Activated T-cell treated with anti-CD3 and anti-CD28 coated beads, Interleukin-2, amount 50 U/mL, for 4 hours (primary cell): ENCODE data around the gene ELFN1. TPM values are rescaled to one million over a fixed set of nuclear protein-coding genes. Genes with fewer than 3 reads are reported as not detected.

Source experiments
- ATAC-seq, 2 donors: fragments of 200-7000 bp; cut with Tn5 transposase; one replicate each; pipeline ENCODE4 v1.10.0; 2021
- DNase-seq: peaks from one replicate; pipeline ENCODE4 v3.0.0-alpha.2; 2020
- H3K27me3 Mint-ChIP-seq: one replicate; pipeline ENCODE4 v1.8.0; 2021; ENCODE audit warnings: low read depth, mixed read lengths
- H3K36me3 Mint-ChIP-seq: one replicate; pipeline ENCODE4 v1.8.0; 2022; ENCODE audit warnings: mixed read lengths; ENCODE audit not compliant: insufficient read depth
- H3K4me1 Mint-ChIP-seq: one replicate; pipeline ENCODE4 v1.8.0; 2021; ENCODE audit warnings: low read depth, mixed read lengths
- H3K4me3 Mint-ChIP-seq: one replicate; pipeline ENCODE4 v1.8.0; 2021; ENCODE audit warnings: mild to moderate bottlenecking, moderate library complexity, mixed read lengths
- H3K9me3 Mint-ChIP-seq: one replicate; pipeline ENCODE4 v1.8.0; 2021; ENCODE audit warnings: mixed read lengths
- total RNA-seq, 3 donors: library from RNA; stranded (reverse); gene quantifications; one replicate each; pipeline ENCODE4 v1.2.1, GENCODE V29; 2021

Gene ELFN1
- total RNA-seq, 3 donors from 2014 or later = 0.11 to 0.13 (median 0.13) TPM

DNA sequence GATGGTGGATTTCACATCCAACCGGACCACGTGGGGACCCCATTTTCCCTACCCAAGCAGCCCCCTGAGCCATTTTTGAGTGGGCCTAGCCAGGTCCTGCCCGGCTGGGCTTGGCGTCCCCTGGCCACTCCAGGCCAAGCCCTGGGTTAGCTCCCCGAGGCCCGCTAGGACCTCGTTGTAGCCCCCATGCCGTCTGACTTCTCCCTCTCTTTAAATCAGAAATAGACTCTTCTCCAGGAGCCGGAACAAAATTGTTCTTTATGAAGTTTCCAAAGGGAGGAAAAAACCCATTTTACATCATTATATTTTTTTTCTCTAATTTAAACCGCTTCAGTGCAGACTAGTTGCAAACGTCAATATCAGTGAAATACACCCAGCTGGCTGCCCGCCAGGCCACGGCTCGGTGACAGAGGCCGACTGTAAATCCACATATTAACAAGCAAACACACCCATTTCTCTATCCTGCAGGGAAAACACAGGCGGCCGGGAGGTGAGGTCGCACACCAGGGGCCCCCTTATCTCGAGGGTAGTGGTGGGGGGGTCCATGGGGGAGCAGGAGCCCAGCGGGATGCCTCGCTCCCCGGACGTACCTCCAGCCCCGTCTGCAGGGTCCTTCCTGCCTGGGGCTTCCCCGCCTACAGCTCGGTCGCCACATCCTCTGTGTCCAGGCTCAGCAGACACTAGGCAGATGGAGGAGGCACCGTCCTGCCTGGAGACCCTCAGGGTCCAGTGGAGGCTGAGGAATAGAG is 72.7 kb downstream of the ELFN1 start:
- Mint-ChIP-seq H3K27me3 (peaks cover 9% of the 10 kb centered on the region), H3K9me3 (no peaks in the 10 kb centered on the region), H3K4me1 (peaks cover 26% of the 10 kb centered on the region), H3K4me3 (peak overlapping the region; percentile 47), H3K36me3 (no peaks in the 10 kb centered on the region)
- ATAC-seq (peak in 1 of 2 donors; percentile 28), DNase-seq (no peak)

DNA sequence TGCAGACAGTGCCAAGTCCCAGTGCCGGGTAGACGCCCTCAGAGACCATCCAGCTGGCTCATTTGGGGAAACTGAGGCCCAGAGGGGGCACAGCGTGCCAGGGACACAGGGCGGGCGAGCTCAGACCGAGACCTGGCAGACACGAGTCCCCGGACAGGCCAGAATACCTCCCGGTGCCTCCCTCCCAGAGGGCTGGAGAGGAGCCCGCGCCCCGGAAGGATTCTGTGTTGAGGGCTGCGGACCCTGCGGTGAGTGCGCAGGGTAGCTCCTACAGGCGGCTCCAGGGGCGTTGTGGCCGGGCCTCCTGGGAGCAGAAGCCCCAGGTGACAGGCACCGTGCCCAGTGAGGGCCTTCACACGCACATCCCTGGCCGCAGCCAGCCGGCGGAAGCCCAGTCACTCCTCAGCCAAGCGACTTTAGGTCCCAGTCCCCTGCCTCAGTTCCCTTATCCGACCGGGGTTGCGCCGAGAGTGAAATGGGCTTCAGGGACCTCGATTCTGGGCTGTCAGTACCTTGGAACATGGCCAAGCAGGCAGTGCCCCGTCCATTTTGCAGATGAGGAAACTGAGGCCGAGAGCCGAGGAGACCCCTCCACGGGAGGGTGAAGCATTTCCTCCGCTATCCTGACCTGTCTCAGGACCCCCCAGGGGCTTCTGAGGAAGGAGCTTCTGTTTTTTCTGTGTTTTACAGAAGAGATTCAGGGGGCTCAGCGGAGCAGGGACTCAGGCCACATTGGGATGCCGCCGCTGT is 73.6 kb downstream of the ELFN1 start:
- H3K36me3 Mint-ChIP-seq = no peaks in the 10 kb centered on the region
- ATAC-seq (no peak), DNase-seq (no peak)
- peaks cover 23% of the 10 kb centered on the region for H3K4me1 Mint-ChIP-seq
- peaks cover 3% of the 10 kb centered on the region for H3K27me3 Mint-ChIP-seq
- H3K4me3 Mint-ChIP-seq = no peak overlapping the region
- no peaks in the 10 kb centered on the region for H3K9me3 Mint-ChIP-seq

DNA sequence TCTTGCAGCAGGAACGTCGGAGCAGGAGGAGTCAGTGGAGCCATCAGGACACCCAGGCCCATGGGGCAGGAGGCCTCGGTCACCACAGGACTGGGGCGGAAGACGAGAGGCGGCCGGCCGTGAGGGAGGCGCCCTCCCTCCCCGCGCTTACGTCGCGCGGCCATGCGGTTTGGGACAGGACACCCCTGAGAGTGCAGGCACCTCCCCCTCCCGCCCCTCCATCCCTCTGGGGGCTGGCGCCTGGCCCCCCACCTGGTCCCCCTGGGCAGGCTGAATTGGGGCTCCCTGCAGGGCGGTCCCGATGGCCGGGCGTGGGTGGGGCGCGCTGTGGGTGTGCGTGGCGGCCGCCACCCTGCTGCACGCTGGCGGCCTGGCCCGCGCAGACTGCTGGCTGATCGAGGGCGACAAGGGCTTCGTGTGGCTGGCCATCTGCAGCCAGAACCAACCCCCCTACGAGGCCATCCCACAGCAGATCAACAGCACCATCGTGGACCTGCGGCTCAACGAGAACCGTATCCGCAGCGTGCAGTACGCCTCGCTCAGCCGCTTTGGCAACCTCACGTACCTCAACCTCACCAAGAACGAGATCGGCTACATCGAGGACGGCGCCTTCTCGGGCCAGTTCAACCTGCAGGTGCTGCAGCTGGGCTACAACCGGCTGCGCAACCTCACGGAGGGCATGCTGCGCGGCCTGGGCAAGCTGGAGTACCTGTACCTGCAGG is 74.4 kb downstream of the ELFN1 start:
- Mint-ChIP-seq H3K36me3 (no peaks in the 10 kb centered on the region), H3K9me3 (no peaks in the 10 kb centered on the region), H3K27me3 (no peaks in the 10 kb centered on the region), H3K4me3 (no peak overlapping the region), H3K4me1 (peaks cover 17% of the 10 kb centered on the region)
- DNase-seq (no peak), ATAC-seq (no peak)

DNA sequence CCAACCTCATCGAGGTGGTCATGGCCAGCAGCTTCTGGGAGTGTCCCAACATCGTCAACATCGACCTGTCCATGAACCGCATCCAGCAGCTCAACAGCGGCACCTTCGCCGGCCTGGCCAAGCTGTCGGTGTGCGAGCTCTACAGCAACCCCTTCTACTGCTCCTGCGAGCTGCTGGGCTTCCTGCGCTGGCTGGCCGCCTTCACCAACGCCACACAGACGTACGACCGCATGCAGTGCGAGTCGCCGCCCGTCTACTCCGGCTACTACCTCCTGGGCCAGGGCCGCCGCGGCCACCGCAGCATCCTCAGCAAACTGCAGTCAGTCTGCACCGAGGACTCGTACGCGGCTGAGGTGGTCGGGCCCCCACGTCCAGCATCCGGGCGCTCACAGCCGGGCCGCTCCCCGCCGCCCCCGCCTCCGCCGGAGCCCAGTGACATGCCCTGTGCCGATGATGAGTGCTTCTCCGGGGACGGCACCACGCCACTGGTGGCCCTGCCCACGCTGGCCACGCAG is 75.0 kb downstream of the ELFN1 start:
- Mint-ChIP-seq H3K36me3 (no peaks in the 10 kb centered on the region), H3K4me3 (no peak overlapping the region), H3K4me1 (peaks cover 17% of the 10 kb centered on the region), H3K9me3 (no peaks in the 10 kb centered on the region), H3K27me3 (no peaks in the 10 kb centered on the region)
- ATAC-seq (no peak), DNase-seq (no peak)

DNA sequence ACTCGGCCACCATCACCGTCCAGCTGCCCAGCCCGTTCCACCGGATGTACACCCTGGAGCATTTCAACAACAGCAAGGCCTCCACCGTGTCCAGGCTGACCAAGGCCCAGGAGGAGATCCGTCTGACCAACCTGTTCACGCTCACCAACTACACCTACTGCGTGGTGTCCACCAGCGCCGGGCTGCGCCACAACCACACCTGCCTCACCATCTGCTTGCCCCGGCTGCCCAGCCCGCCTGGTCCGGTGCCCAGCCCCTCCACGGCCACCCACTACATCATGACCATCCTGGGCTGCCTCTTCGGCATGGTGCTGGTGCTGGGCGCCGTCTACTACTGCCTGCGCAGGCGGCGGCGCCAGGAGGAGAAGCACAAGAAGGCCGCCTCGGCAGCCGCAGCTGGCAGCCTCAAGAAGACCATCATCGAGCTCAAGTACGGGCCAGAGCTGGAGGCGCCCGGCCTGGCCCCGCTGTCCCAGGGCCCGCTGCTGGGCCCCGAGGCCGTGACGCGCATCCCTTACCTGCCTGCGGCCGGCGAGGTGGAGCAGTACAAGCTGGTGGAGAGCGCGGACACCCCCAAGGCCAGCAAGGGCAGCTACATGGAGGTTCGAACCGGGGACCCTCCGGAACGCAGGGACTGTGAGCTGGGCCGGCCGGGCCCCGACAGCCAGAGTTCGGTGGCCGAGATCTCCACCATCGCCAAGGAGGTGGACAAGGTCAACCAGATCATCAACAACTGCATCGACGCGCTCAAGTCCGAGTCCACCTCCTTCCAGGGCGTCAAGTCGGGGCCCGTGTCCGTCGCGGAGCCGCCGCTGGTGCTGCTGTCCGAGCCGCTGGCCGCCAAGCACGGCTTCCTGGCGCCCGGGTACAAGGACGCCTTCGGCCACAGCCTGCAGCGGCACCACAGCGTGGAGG is 75.8 kb downstream of the ELFN1 start:
- Mint-ChIP-seq H3K9me3 (no peaks in the 10 kb centered on the region), H3K27me3 (no peaks in the 10 kb centered on the region), H3K36me3 (no peaks in the 10 kb centered on the region), H3K4me3 (no peak overlapping the region), H3K4me1 (peaks cover 17% of the 10 kb centered on the region)
- ATAC-seq (no peak), DNase-seq (no peak)

DNA sequence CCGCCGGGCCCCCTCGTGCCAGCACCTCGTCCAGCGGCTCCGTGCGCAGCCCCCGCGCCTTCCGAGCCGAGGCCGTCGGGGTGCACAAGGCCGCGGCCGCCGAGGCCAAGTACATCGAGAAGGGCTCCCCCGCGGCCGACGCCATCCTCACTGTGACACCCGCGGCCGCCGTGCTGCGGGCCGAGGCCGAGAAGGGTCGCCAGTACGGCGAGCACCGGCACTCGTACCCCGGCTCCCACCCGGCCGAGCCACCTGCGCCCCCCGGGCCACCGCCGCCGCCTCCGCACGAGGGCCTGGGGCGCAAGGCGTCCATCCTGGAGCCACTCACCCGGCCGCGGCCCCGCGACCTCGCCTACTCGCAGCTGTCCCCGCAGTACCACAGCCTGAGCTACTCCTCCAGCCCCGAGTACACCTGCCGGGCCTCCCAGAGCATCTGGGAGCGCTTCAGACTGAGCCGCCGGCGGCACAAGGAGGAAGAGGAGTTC is 76.5 kb downstream of the ELFN1 start:
- peaks cover 14% of the 10 kb centered on the region for H3K4me1 Mint-ChIP-seq
- H3K27me3 Mint-ChIP-seq = no peaks in the 10 kb centered on the region
- no peak for ATAC-seq
- no peak overlapping the region for H3K4me3 Mint-ChIP-seq
- H3K36me3 Mint-ChIP-seq = no peaks in the 10 kb centered on the region
- no peaks in the 10 kb centered on the region for H3K9me3 Mint-ChIP-seq
- DNase-seq = no peak

DNA sequence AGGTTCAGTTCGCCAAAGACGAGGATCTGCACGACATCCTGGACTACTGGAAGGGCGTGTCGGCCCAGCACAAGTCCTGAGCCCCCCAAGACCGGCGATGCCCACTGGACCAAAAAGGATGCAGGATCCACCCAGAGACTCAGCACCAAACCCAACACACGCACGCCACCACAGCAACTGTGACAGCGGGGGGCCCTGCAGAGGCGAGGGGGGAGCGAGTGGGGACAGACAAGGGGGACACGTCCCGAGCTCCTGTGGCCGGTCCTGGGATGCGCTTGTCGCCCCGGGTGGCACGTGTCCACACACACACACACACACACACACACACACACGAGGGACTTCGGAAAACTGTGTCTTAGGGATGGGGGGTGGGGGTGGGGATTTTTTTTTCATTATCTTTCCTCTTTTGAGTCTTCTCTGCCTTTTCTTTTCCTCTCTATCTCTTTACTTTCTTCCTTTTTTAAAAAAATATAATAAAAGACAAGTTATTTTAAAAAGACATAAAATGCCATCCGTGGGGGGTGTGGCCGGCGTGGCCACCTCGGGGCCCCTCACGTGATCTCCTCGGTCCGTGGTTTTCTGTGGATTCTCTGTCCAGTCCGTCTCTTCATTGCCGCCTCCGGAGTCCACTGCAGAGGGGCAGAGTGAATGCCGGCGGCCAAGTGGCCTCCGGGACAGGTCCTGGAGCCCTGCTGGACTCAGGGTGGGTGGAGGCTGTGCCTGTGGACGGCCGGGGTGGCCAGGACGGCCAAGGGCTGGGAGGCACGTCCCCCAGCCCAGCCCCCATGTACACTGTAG is 77.1 kb downstream of the ELFN1 start:
- peaks cover 8% of the 10 kb centered on the region for H3K4me1 Mint-ChIP-seq
- ATAC-seq (no peak), DNase-seq (no peak)
- no peak overlapping the region for H3K4me3 Mint-ChIP-seq
- no peaks in the 10 kb centered on the region for H3K9me3 Mint-ChIP-seq
- no peaks in the 10 kb centered on the region for H3K27me3 Mint-ChIP-seq
- no peaks in the 10 kb centered on the region for H3K36me3 Mint-ChIP-seq

DNA sequence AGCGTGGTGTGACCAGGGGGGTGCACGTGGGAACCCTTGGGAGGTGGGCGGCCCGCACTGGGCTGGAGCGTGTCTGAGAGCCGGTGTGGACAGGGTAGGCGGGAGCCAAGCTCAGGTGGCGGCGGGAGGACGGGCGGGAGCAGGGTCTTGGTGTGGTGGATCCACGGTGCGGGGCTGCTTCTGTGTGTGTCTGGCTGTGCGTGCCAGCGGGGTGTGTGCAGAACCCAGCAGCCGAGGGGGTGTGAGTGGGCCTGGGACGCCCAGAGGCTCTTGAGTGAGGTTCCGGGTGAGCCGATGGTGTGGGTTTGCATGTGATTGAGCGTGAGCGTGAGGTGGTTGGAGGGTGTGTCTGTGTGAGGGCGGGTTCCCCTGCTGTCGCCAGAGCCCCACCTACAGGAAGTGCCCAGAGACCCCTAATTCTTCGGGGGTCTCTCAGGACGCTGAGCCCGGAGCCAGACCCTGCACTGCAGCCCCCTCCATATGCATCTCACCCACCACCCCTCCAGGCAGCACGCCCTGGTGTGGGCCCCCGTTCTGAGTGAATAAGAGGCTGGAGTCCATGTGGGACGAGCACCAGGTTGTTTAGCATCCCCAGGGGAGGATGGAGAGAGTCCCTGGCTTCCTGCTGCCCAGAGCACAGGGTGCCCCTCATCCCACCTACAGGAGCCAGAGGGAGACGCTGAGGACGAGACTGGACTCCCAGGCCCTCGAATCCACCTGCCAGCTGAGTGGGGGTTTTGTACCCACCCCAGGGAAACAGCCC is 78.2 kb downstream of the ELFN1 start:
- Mint-ChIP-seq H3K4me3 (no peak overlapping the region), H3K9me3 (no peaks in the 10 kb centered on the region), H3K27me3 (no peaks in the 10 kb centered on the region), H3K4me1 (peaks cover 4% of the 10 kb centered on the region), H3K36me3 (no peaks in the 10 kb centered on the region)
- DNase-seq (no peak), ATAC-seq (peak in 1 of 2 donors; percentile 15)

DNA sequence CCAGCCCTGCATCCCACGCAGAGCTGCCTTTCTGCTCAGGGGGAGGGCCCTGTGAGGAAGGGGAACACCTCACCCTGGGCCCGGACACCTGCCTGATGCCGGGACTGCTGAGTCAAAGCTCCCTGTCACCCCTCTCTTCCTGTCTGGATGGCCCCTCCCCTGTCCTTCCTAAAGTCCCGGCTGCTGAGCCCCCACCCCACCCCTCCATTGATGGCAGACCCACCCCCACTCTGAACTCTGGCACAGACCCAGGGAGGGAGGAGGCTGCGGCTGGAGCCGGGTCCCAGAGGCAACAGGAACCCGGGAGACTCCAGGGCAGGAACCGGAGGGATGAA is 78.7 kb downstream of the ELFN1 start:
- ATAC-seq (no peak), DNase-seq (no peak)
- H3K36me3 Mint-ChIP-seq = no peaks in the 10 kb centered on the region
- no peaks in the 10 kb centered on the region for H3K27me3 Mint-ChIP-seq
- H3K4me3 Mint-ChIP-seq = no peak overlapping the region
- H3K9me3 Mint-ChIP-seq = no peaks in the 10 kb centered on the region
- H3K4me1 Mint-ChIP-seq = peaks cover 6% of the 10 kb centered on the region

DNA sequence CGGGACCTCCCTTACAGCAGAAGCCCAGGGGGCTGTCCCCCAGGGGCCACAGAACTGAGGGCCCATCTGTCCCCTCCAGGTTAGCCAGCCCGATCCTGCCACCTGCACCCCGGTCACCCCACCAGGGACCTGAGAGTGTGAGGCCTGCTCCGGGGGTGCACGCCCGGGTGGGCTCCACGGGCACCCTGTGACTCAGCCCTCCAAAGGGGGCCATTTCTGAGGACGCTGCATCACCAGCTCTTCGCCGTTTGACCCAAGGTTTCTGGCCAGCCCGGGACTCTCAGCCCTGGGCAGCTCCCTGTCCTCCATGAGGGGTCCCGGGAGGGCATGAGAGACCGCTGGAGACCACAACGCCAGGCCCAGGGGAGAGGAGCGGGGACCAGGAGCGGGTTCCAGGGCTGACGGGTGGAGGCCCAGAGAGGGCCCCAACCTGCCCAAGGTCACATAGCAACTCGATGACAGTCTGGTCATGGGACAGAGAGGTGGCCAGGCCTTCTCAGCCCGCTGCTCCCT is 79.3 kb downstream of the ELFN1 start:
- no peaks in the 10 kb centered on the region for H3K27me3 Mint-ChIP-seq

DNA sequence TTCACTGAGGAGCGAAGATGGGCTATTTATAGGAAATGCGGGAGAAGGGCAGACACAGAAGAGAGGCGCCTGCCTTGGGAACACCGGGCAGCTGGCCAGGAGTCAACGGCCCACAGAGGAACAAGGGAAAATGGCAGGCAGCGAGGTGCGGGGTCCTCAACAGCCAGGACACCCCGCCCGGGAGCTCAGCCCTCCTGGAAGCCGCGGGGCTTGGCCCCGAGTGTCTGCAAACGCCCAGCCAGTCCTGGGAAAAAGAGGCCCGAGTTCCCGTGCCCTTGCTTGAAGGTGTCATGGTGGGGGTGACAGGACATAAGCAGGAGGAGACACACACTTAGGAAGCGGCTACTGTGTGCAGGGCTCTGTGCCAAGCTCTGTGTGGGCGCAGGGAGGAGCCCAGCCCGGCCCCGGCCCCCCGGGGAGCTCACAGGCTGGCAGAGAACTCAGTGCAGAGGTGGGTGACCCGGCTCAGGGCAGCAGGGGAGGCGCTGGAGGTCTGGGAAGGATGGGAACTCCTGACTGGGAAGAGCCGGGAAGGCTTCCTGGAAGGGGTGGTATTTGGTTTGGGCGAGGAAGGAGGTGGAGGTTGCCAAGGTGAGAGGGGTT is 79.9 kb downstream of the ELFN1 start:
- H3K9me3 Mint-ChIP-seq = no peaks in the 10 kb centered on the region
- peaks cover under 1% of the 10 kb centered on the region for H3K27me3 Mint-ChIP-seq
- no peak overlapping the region for H3K4me3 Mint-ChIP-seq
- DNase-seq (no peak), ATAC-seq (no peak)
- no peaks in the 10 kb centered on the region for H3K36me3 Mint-ChIP-seq
- peaks cover 6% of the 10 kb centered on the region for H3K4me1 Mint-ChIP-seq

More for the DNA sequence above, 79.3 kb downstream of the ELFN1 start:
- Mint-ChIP-seq H3K4me3 (no peak overlapping the region), H3K36me3 (no peaks in the 10 kb centered on the region), H3K4me1 (peaks cover 6% of the 10 kb centered on the region), H3K9me3 (no peaks in the 10 kb centered on the region)
- DNase-seq (no peak), ATAC-seq (no peak)

DNA sequence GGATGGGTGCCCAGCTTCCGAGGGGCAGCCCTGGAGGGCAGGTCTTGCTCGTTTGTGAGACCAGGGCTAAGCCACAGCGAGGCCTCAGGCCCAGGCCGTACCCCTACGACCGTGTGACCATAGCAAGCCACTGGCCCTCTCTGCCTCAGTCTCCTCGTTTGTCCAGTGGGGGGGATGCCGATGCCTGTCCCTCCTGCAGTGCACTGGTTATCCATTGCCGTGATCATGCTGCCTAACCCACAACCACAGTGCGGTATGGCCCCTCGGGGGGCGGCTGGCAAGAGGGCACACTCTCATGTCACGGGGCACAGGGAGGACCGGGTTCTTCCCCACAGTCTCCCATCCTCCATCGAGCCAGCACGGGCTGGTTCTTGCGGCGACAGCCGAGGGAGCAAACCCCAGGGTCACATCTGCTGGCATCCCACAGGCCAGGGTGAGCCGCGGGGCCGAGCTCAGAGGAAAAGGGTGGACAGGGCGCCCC is 80.5 kb downstream of the ELFN1 start:
- Mint-ChIP-seq H3K36me3 (no peaks in the 10 kb centered on the region), H3K27me3 (peaks cover 2% of the 10 kb centered on the region), H3K9me3 (no peaks in the 10 kb centered on the region), H3K4me1 (peaks cover 6% of the 10 kb centered on the region), H3K4me3 (no peak overlapping the region)
- DNase-seq = no peak
- no peak for ATAC-seq
